ENCODE data around the gene PPP5C. TPM values are rescaled to one million over a fixed set of nuclear protein-coding genes. Genes with fewer than 3 reads are reported as not detected.

Gene PPP5C
- total RNA-seq, 1 donor from 2014 or later = 86.4 TPM

- H3K36me3 Mint-ChIP-seq = peaks cover 8% of the 10 kb centered on the region
- H3K4me1 Mint-ChIP-seq = peaks cover 68% of the 10 kb centered on the region
- H3K4me3 Mint-ChIP-seq = peak overlapping the region; percentile 61
- H3K27me3 Mint-ChIP-seq (ENCODE audit: low read depth) = no peaks in the 10 kb centered on the region
- peak overlapping the region; percentile 91 for H3K27ac Mint-ChIP-seq
- H3K9me3 Mint-ChIP-seq = no peaks in the 10 kb centered on the region
- TF ChIP-seq CTCF (IDR thresholded peaks at IDR 0.05; ENCODE audit: unreplicated experiment) = no peak
- no peak for DNase-seq (ENCODE audit: low spot score in 2 of 2, unreplicated experiment in 2 of 2)
Measured at GRCh38 chr19:46408664-46409039, 61.8 kb downstream of the PPP5C start.

GRCh38 chr19:46409191-46409590 lies 62.3 kb downstream of the PPP5C start:
- H3K9me3 Mint-ChIP-seq = no peaks in the 10 kb centered on the region
- peaks cover 8% of the 10 kb centered on the region for H3K36me3 Mint-ChIP-seq
- peaks cover 68% of the 10 kb centered on the region for H3K4me1 Mint-ChIP-seq
- DNase-seq (ENCODE audit: low spot score in 2 of 2, unreplicated experiment in 2 of 2) = no peak
- peak overlapping the region; percentile 24 for H3K4me3 Mint-ChIP-seq
- TF ChIP-seq CTCF (IDR thresholded peaks at IDR 0.05; ENCODE audit: unreplicated experiment) = no peak
- H3K27me3 Mint-ChIP-seq (ENCODE audit: low read depth) = no peaks in the 10 kb centered on the region
- H3K27ac Mint-ChIP-seq = peak overlapping the region; percentile 43

GRCh38 chr19:46410205-46411087 lies 63.6 kb downstream of the PPP5C start:
- Mint-ChIP-seq H3K4me1 (peaks cover 62% of the 10 kb centered on the region), H3K27ac (peak overlapping the region; percentile 69), H3K4me3 (peak overlapping the region; percentile 94), H3K36me3 (peaks cover 8% of the 10 kb centered on the region), H3K9me3 (no peaks in the 10 kb centered on the region), H3K27me3 (ENCODE audit: low read depth) (no peaks in the 10 kb centered on the region)
- DNase-seq (ENCODE audit: low spot score in 2 of 2, unreplicated experiment in 2 of 2) = no peak
- no peak for TF ChIP-seq CTCF (IDR thresholded peaks at IDR 0.05; ENCODE audit: unreplicated experiment)

GRCh38 chr19:46411088-46411924 lies 64.4 kb downstream of the PPP5C start:
- no peak for TF ChIP-seq CTCF (IDR thresholded peaks at IDR 0.05; ENCODE audit: unreplicated experiment)
- Mint-ChIP-seq H3K9me3 (no peaks in the 10 kb centered on the region), H3K36me3 (peaks cover 8% of the 10 kb centered on the region), H3K27me3 (ENCODE audit: low read depth) (no peaks in the 10 kb centered on the region), H3K4me3 (peak overlapping the region; percentile 94), H3K4me1 (peaks cover 70% of the 10 kb centered on the region), H3K27ac (peak overlapping the region; percentile 85)
- no peak for DNase-seq (ENCODE audit: low spot score in 2 of 2, unreplicated experiment in 2 of 2)

GRCh38 chr19:46411925-46412649 lies 65.2 kb downstream of the PPP5C start:
- Mint-ChIP-seq H3K4me1 (peaks cover 70% of the 10 kb centered on the region), H3K4me3 (peak overlapping the region; percentile 94), H3K36me3 (peaks cover 8% of the 10 kb centered on the region), H3K27me3 (ENCODE audit: low read depth) (no peaks in the 10 kb centered on the region), H3K27ac (peak overlapping the region; percentile 85), H3K9me3 (no peaks in the 10 kb centered on the region)
- no peak for TF ChIP-seq CTCF (IDR thresholded peaks at IDR 0.05; ENCODE audit: unreplicated experiment)
- DNase-seq (ENCODE audit: low spot score in 2 of 2, unreplicated experiment in 2 of 2) = no peak

Measured in mesothelial cell of epicardium (in vitro differentiated cells).